ENCODE results near the gene RTL5. TPM values are rescaled to one million over a fixed set of nuclear protein-coding genes. Genes with fewer than 3 reads are reported as not detected.

RTL5 gene
- total and polyA plus RNA-seq, 5 experiments from 2014 or later: 0.30 to 0.36 TPM; not detected in 3

DNA sequence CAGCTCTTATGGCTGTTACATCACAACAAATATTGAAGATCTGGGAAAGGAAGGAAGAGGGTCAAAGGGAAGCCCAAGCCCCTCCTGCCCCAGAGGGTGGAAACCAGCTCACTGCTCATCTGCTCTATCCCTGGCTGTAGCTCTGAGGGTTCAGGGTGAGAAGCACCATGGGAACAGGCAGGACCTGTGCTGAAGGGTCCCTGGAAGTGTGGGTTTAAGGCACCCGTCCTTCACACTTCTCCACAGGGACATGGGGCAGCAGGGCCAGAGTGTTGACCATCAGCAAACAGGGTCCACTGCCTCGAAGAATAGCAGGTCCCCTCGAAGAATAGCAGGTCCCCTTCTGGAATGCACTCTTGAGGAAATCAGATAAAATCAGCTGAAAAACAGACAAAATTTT is 4.4 kb downstream of the RTL5 start:
- POLR2A ChIA-PET: no interaction called here
- peaks cover 3 to 53% (median 14%) of the 10 kb centered on the region in 5 donors for H3K27me3 Mint-ChIP-seq
- no peak for ATAC-seq
- H3K36me3 Mint-ChIP-seq: no peaks in the 10 kb centered on the region
- no peak overlapping the region for H3K4me3 Mint-ChIP-seq
- H3K27ac Mint-ChIP-seq: no peak overlapping the region
- no peak for DNase-seq
- peaks cover 7 to 52% (median 12%) of the 10 kb centered on the region in 4 donors for H3K4me1 Mint-ChIP-seq
- H3K9me3 Mint-ChIP-seq: no peaks in the 10 kb centered on the region

DNA sequence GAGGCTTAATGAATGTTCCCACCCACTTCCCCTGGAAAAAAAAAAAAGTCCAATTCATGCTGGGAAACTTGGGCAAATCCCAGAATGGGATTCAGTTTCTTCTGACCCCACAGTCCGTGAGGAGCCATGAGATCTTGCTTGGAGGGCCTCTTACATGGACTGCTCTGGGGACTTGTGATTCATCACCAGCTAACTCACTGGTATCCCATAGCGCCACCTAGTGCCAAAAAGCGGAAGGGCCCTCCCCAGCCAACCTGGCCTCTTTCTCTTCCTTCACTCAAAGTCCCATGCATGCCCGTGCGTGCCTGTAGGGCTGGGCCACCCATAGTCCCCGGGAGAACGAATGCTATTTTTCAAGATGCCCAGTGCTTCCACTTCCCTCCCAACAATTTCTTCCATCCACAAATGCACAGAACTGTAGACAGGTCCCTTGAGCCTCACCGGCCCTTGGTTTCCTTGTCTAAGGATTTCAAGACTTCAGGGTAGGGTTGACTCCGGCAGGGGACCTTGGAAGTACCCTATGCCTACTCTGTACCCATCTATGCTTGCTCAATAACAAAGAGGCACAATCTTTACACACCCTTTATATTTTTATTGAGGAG is 5.1 kb downstream of the RTL5 start:
- Mint-ChIP-seq H3K36me3 (no peaks in the 10 kb centered on the region), H3K9me3 (no peaks in the 10 kb centered on the region), H3K4me1 (peaks cover 7 to 57% (median 12%) of the 10 kb centered on the region in 4 donors), H3K27me3 (peaks cover 3 to 47% (median 11%) of the 10 kb centered on the region in 5 donors), H3K4me3 (no peak overlapping the region), H3K27ac (peak overlapping the region in 3 of 10 donors; percentile 49 to 68 (median 57))
- POLR2A ChIA-PET: interaction anchor here (1.1 to 1.8 kb wide), 3 partner anchors 32 to 109 kb away, joined by 4 to 5 read pairs (median 4); no protein-coding TSS in a partner anchor
- ATAC-seq (peak; percentile 81 to 83), DNase-seq (peak; percentile 56 to 88 (median 76))

DNA sequence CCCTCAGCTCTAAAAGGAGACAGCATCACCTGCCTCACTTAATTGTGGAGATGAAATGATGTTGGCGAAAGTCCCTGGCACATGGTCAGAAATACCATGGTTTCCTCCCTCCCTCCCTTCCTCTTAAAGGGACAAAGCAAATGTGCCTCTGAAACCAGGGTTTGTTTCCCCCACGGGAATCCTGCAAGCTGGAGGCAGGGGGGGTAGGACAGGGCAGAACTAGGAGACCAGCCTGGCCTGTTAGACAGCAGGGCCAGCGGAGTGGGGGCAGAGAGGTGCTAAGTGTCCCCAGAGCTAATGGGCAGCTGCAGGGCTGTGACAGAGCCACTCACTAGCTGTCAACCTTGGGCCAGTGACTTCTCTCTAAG is 5.7 kb downstream of the RTL5 start:
- Mint-ChIP-seq H3K27me3 (peaks cover 3 to 47% (median 11%) of the 10 kb centered on the region in 5 donors), H3K36me3 (no peaks in the 10 kb centered on the region), H3K4me3 (no peak overlapping the region), H3K27ac (peak overlapping the region in 1 of 10 donors; percentile 49), H3K4me1 (peaks cover 7 to 61% (median 14%) of the 10 kb centered on the region in 4 donors), H3K9me3 (no peaks in the 10 kb centered on the region)
- POLR2A ChIA-PET: interaction anchor here (1.1 to 1.8 kb wide), 3 partner anchors 32 to 109 kb away, joined by 4 to 5 read pairs (median 4); no protein-coding TSS in a partner anchor
- ATAC-seq: no peak
- DNase-seq: no peak

GRCh38 chrX:72125331-72126047 is 6.2 kb downstream of the RTL5 start:
- DNase-seq (no peak), ATAC-seq (no peak)
- H3K27ac Mint-ChIP-seq: peak overlapping the region in 2 of 10 donors; percentile 48 to 59
- H3K27me3 Mint-ChIP-seq: peaks cover 3 to 42% (median 11%) of the 10 kb centered on the region in 5 donors
- POLR2A ChIA-PET: interaction anchor here (1.4 to 1.8 kb wide), 2 partner anchors 105 to 108 kb away, joined by 4 to 5 read pairs; no protein-coding TSS in a partner anchor
- H3K36me3 Mint-ChIP-seq: no peaks in the 10 kb centered on the region
- H3K4me1 Mint-ChIP-seq: peaks cover 7 to 66% (median 15%) of the 10 kb centered on the region in 4 donors
- H3K9me3 Mint-ChIP-seq: no peaks in the 10 kb centered on the region
- peak overlapping the region in 1 of 10 donors; percentile 11 for H3K4me3 Mint-ChIP-seq

DNA sequence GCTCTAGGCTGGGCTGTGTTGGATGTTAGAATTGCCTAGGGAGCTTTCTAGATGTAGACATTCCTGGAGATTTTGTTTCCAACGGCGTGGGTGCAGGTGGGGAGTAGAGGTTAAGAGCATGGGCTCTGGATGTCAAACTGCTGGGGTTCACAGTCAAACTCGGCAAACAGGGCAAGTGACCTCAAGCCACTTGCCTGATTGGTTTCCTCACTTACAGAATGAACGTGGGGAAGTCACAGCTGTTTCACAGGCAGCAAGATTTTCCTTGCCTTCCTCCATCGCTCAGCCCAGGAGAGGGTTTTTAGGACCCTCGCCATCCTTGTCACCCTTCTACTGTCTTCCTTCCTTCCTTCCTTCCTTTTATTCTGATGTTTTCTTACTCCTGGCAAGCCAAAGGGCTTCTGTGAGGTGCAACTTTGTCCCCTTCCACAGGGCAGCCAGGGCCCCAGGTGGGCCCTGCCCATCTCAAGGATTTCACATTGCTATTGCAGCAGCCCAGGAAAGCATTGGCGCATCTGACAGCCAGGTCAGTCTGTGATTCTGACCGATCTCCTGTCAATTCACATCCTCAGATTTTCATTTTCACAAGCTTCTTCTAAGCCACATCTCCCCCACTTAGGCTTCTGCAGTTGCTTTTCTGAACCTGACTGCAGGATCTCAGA is 7.0 kb downstream of the RTL5 start:
- H3K36me3 Mint-ChIP-seq: no peaks in the 10 kb centered on the region
- H3K9me3 Mint-ChIP-seq: no peaks in the 10 kb centered on the region
- H3K4me1 Mint-ChIP-seq: peaks cover 7 to 72% (median 15%) of the 10 kb centered on the region in 4 donors
- no peak for ATAC-seq
- POLR2A ChIA-PET: interaction anchor here (1.0 kb wide), 1 partner anchor 13 kb away, joined by 3 read pairs; no protein-coding TSS in a partner anchor
- H3K27me3 Mint-ChIP-seq: peaks cover 3 to 35% (median 7%) of the 10 kb centered on the region in 5 donors
- H3K27ac Mint-ChIP-seq: peak overlapping the region in 4 of 10 donors; percentile 16 to 54 (median 36)
- peak overlapping the region in 1 of 10 donors; percentile 11 for H3K4me3 Mint-ChIP-seq
- no peak for DNase-seq

DNA sequence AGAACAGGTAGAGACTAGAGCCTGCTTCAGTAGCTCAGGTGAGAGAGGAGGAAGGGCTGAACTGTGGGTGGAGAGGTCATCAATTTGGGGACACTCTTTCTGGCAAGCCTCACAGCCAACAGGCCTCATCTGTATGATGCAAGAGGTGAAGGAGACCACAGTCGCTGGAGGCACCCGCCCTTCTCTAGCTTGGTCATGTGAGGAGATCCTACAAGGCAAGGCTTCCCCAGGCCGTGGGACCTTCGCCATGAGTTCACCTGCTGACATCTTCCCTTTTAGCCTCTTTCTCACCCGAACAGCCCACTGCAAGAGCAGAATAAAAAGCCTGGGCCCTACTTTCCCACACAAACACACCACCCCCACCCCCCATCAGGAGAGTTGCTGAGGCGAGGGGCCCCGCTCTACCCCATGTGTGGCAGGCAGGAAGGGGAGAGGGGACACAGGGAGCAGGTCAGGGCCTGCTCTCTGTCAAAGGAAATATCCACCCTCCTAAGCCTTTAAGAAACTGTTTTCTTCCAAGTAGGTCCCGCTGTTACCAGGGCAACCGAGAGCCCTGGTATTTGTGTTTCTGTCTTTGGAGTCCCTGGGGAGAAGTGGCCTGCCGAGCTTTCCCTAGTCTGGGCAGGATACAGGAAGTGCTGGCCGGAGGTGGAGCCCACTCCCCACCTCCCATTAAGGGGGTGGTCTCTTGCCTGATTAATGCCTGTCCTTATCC is 8.1 kb downstream of the RTL5 start:
- peaks cover 0 to 26% (median 5%) of the 10 kb centered on the region in 5 donors for H3K27me3 Mint-ChIP-seq
- no peaks in the 10 kb centered on the region for H3K9me3 Mint-ChIP-seq
- no peak overlapping the region for H3K4me3 Mint-ChIP-seq
- ATAC-seq (no peak), DNase-seq (no peak)
- H3K27ac Mint-ChIP-seq: peak overlapping the region in 2 of 10 donors; percentile 16 to 70
- POLR2A ChIA-PET: no interaction called here
- H3K36me3 Mint-ChIP-seq: no peaks in the 10 kb centered on the region
- peaks cover 5 to 70% (median 15%) of the 10 kb centered on the region in 4 donors for H3K4me1 Mint-ChIP-seq

DNA sequence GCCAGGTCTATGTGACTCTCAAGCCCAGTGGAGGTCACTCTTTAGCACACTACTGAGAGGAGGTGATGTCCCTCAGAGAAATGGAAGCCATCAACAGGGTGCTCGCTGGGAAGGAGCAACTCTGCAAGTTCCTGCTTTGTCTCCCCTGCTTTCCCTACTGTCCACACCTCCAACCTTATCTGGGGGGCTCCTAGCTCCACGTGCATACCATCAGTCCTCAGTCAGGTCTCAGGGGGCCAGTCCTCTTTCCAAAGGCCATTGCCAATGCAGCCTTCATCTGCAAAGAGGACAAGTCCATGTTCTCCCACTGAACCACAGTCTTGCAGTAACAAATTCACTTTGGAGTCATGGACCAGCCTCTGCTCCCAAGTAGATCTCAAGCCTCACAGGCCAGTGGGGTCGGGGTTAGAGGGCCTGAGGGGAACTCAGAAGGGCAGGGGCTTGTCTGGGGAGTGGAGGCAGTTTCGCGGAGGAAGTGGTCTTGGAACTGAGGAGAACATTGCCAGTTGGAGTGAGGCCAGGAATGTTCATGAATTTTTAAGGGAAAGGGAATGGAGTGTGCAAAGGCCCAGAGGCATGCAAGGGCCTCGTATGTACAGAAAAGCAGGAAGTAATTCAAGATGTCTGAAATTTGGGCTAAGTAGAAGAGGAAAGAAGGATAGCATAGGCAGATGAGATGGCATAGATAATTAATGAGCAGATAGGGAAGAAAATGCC is 8.9 kb downstream of the RTL5 start:
- H3K36me3 Mint-ChIP-seq: no peaks in the 10 kb centered on the region
- DNase-seq (no peak), ATAC-seq (no peak)
- peak overlapping the region in 2 of 10 donors; percentile 70 to 83 for H3K27ac Mint-ChIP-seq
- no peaks in the 10 kb centered on the region for H3K9me3 Mint-ChIP-seq
- peaks cover 0 to 26% (median 5%) of the 10 kb centered on the region in 5 donors for H3K27me3 Mint-ChIP-seq
- POLR2A ChIA-PET: interaction anchor here (0.6 to 1.2 kb wide), 2 partner anchors 105 to 1803 kb away, joined by 4 read pairs; no protein-coding TSS in a partner anchor
- H3K4me1 Mint-ChIP-seq: peaks cover 5 to 70% (median 15%) of the 10 kb centered on the region in 4 donors
- no peak overlapping the region for H3K4me3 Mint-ChIP-seq

GRCh38 chrX:72121383-72121782 is 10.3 kb downstream of the RTL5 start:
- ATAC-seq (peak; percentile 74 to 87), DNase-seq (peak in 5 of 10 donors; percentile 18 to 41 (median 31))
- Mint-ChIP-seq H3K4me3 (peak overlapping the region in 6 of 10 donors; percentile 34 to 57 (median 44)), H3K36me3 (no peaks in the 10 kb centered on the region), H3K27ac (peak overlapping the region in 5 of 10 donors; percentile 66 to 84 (median 79)), H3K9me3 (no peaks in the 10 kb centered on the region), H3K4me1 (peaks cover 5 to 70% (median 13%) of the 10 kb centered on the region in 4 donors), H3K27me3 (peaks cover 0 to 26% (median 4%) of the 10 kb centered on the region in 5 donors)
- POLR2A ChIA-PET: interaction anchor here (0.6 to 1.2 kb wide), 3 partner anchors 20 to 103 kb away, joined by 3 to 4 read pairs (median 4); no protein-coding TSS in a partner anchor

GRCh38 chrX:72120837-72121236 is 10.9 kb downstream of the RTL5 start:
- H3K27ac Mint-ChIP-seq: peak overlapping the region in 6 of 10 donors; percentile 27 to 84 (median 72)
- ATAC-seq (no peak), DNase-seq (no peak)
- H3K36me3 Mint-ChIP-seq: no peaks in the 10 kb centered on the region
- no peaks in the 10 kb centered on the region for H3K9me3 Mint-ChIP-seq
- H3K4me1 Mint-ChIP-seq: peaks cover 5 to 66% (median 13%) of the 10 kb centered on the region in 4 donors
- H3K27me3 Mint-ChIP-seq: peaks cover 0 to 26% (median 4%) of the 10 kb centered on the region in 5 donors
- peak overlapping the region in 2 of 10 donors; percentile 16 to 46 for H3K4me3 Mint-ChIP-seq
- POLR2A ChIA-PET: interaction anchor here (0.6 to 0.7 kb wide), 2 partner anchors 20 to 97 kb away, joined by 3 to 4 read pairs; no protein-coding TSS in a partner anchor

DNA sequence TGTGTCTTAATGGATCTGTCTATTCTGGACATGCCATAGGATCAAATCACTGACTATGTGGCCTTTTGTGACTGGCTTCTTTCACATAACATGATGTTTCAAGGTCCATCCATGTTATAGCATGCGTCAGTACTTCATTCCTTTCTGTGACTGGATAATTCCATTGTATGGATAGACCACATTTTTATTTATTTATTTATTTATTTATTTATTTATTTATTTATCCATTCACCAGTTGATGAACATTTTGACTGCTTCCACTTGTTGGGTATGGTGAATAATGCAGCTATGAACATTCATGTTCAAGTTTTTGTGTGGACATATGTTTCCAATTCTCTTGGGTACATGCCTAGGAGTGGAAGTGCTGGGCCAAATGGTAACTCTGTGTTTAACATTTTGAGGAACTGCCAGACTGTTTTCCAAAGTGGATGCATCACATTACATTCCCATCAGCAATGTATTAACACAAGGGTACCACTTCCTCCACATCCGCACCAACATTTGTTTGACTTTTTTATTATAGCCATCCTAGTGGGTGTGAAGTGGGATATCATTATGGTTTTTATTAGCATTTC is 14.0 kb downstream of the RTL5 start:
- Mint-ChIP-seq H3K27me3 (peaks cover 0 to 3% (median under 1%) of the 10 kb centered on the region in 5 donors), H3K4me1 (peaks cover 0 to 36% (median 6%) of the 10 kb centered on the region in 4 donors), H3K27ac (peak overlapping the region in 1 of 10 donors; percentile 32), H3K9me3 (no peaks in the 10 kb centered on the region), H3K36me3 (no peaks in the 10 kb centered on the region), H3K4me3 (no peak overlapping the region)
- ATAC-seq: no peak
- DNase-seq: no peak
- POLR2A ChIA-PET: no interaction called here

GRCh38 chrX:72115380-72115779 is 16.3 kb downstream of the RTL5 start:
- Mint-ChIP-seq H3K4me1 (peaks cover 0 to 16% (median 0%) of the 10 kb centered on the region in 4 donors), H3K4me3 (no peak overlapping the region), H3K9me3 (no peaks in the 10 kb centered on the region), H3K27ac (no peak overlapping the region), H3K36me3 (no peaks in the 10 kb centered on the region), H3K27me3 (peaks cover 0 to 16% (median 2%) of the 10 kb centered on the region in 5 donors)
- no peak for ATAC-seq
- POLR2A ChIA-PET: no interaction called here
- DNase-seq: no peak
